GM12801 (cell line): ENCODE data around the gene TES.

Source experiments
- TF ChIP-seq, protein P1 (sequence below): IDR thresholded peaks from one replicate; pipeline ENCODE4 v1.5.1; 2011; ENCODE audit warnings: control low read depth; ENCODE audit not compliant: insufficient read length; ENCODE audit errors: extremely low read depth

The TES gene

DNA sequence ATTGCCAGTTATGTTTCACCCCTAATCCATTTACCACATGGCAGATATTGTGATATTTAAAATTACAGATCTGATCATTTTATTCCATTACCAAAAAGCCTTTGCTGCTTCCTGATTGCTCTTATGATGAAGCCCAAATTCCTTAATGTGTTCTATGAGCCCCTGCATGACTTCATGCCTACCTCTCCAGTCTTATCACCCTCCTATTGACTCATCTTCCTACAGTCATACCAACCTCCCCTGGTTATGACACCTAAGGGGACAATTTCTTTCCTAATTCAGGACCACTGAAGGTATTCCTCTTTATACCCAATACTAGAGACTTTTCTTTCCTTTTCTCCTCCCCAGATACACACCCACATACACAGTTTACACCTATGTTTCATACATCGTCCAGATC lies 36.0 kb downstream of the TES start:
- TF ChIP-seq, protein P1, sequence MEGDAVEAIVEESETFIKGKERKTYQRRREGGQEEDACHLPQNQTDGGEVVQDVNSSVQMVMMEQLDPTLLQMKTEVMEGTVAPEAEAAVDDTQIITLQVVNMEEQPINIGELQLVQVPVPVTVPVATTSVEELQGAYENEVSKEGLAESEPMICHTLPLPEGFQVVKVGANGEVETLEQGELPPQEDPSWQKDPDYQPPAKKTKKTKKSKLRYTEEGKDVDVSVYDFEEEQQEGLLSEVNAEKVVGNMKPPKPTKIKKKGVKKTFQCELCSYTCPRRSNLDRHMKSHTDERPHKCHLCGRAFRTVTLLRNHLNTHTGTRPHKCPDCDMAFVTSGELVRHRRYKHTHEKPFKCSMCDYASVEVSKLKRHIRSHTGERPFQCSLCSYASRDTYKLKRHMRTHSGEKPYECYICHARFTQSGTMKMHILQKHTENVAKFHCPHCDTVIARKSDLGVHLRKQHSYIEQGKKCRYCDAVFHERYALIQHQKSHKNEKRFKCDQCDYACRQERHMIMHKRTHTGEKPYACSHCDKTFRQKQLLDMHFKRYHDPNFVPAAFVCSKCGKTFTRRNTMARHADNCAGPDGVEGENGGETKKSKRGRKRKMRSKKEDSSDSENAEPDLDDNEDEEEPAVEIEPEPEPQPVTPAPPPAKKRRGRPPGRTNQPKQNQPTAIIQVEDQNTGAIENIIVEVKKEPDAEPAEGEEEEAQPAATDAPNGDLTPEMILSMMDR: no peak

DNA sequence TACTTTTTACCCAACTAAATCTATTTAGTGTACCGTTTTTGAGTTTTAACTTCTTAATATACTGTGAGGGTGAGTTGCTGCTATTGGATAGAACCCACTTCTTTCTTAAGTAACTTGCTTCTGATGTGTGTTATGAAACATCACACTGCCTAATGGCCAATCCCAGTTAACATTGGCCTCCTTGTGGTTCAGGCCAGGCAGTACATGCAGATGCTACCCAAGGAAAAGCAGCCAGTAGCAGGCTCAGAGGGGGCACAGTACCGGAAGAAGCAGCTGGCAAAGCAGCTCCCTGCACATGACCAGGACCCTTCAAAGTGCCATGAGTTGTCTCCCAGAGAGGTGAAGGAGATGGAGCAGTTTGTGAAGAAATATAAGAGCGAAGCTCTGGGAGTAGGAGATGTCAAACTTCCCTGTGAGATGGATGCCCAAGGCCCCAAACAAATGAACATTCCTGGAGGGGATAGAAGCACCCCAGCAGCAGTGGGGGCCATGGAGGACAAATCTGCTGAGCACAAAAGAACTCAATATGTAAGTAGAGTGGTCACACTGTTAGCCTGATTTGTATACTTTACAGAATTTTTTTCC lies 39.7 kb downstream of the TES start:
- TF ChIP-seq, protein P1: no peak

GRCh38 chr7:116251675-116252074 lies 41.3 kb downstream of the TES start:
- TF ChIP-seq, protein P1: no peak

GRCh38 chr7:116252249-116252648 lies 41.9 kb downstream of the TES start:
- TF ChIP-seq, protein P1: no peak

DNA sequence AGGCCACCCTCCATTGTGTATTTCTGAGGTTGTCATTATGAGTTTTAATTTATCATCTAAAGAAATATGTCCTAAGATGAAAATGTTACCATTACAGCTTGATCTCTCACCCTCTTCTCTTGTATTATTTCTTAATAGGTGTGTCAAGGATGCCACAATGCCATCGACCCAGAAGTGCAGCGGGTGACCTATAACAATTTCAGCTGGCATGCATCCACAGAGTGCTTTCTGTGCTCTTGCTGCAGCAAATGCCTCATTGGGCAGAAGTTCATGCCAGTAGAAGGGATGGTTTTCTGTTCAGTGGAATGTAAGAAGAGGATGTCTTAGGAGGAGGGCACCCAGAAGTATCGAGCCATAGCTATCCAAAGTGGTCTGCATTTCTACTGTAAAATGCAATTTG lies 46.8 kb downstream of the TES start:
- TF ChIP-seq, protein P1: no peak

- TF ChIP-seq, protein P1: no peak
Measured at GRCh38 chr7:116258734-116259133, 48.4 kb downstream of the TES start.

DNA sequence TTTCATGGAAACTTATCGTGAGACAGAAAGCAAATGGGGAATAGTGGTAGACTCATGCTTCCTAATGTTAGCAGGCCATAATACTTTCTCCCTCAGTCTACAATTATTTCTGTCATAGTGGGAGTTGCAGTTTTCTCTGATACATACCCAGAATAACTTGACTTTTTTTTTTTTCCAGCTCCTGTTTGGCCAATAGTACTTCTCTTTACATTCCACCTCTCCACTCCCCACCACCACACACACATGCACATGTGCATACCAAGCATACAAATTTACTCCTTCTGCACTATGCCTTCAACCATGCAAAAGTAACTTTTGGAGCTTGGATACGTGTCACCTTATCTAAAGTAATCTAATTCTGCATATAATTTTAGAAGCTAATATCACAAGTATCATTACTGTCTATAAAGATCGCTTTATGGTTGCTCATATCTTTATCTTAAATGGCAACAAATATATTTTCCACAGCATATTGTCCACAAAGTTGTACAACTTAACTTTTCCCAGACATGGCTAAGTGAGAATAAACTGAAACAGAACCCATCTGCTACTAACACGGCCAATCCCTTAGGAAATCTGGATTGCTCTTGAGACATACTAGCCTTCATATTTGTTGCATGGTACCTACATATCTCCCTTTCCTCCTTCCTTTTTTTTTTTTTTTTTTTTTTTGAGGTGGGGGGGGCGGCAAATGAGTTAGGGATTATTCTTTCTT lies 49.0 kb downstream of the TES start:
- TF ChIP-seq, protein P1: no peak
